ENCODE data around the gene GNAT2.

GNAT2 gene

GRCh38 chr1:109642626-109643025 lies 23.2 kb upstream of the GNAT2 start:
- no peak overlapping the region for H3K4me3 ChIP-seq (replicated peaks; ENCODE audit: low read depth, low read length)
- TF ChIP-seq, protein P1, sequence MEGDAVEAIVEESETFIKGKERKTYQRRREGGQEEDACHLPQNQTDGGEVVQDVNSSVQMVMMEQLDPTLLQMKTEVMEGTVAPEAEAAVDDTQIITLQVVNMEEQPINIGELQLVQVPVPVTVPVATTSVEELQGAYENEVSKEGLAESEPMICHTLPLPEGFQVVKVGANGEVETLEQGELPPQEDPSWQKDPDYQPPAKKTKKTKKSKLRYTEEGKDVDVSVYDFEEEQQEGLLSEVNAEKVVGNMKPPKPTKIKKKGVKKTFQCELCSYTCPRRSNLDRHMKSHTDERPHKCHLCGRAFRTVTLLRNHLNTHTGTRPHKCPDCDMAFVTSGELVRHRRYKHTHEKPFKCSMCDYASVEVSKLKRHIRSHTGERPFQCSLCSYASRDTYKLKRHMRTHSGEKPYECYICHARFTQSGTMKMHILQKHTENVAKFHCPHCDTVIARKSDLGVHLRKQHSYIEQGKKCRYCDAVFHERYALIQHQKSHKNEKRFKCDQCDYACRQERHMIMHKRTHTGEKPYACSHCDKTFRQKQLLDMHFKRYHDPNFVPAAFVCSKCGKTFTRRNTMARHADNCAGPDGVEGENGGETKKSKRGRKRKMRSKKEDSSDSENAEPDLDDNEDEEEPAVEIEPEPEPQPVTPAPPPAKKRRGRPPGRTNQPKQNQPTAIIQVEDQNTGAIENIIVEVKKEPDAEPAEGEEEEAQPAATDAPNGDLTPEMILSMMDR (IDR thresholded peaks at IDR 0.05; ENCODE audit: low read length, missing control alignments), result no peak
- DNase-seq (ENCODE audit: low read depth), result no peak

DNA sequence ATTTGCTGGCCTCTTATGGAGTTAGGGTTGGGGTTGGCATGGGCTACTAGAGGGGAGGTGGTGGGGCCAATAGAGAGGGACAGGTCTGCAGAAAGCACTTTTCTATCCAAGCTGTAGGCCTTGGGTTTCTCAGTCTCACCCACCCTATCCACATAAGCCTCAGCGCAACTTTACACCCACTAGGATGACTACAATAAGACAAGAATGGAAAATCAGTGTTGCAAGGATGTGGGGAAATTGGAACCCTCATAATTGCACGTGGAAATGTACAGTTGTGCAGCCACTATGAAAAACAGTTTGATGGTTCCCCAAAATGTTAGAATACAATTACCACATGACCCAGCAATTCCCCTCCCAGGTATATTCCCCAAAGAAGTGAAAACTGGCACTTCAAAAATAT lies 22.4 kb upstream of the GNAT2 start:
- TF ChIP-seq, protein P1 (IDR thresholded peaks at IDR 0.05; ENCODE audit: low read length, missing control alignments), result no peak
- DNase-seq (ENCODE audit: low read depth), result no peak

DNA sequence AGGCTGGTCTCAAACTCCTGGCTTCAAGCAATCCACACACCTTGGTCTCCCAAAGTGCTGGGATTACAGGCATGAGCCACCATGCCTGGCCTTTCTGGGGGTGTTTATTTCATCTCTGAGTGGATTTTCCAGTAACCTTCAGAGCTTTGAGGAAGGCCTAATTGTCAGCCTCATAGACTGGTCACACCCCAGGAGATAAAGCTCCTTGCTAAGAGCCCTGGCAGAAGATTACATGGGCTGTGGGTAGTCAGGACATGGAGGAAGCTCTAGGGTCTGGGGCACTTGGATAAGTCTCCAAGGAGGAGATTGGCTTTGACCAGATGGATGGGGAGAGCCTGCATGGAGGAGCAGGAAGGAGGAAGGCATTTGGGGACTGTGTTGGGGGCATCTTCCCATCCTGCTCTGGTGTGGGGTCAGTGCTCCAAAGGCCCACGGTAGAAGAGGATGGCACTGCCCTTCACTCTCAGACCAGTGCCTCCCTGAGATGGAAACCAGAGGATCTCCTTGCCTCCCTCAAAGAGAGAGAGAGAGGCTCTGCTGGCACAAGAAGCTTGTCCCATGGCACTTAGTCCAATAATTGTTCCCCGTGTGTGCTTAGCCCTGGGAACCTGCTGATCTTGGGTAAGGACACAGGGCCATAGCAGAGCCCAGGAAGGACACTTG lies 21.8 kb upstream of the GNAT2 start:
- no peak overlapping the region for H3K4me3 ChIP-seq (replicated peaks; ENCODE audit: low read depth, low read length)
- TF ChIP-seq, protein P1 (IDR thresholded peaks at IDR 0.05; ENCODE audit: low read length, missing control alignments), result no peak
- DNase-seq (ENCODE audit: low read depth), result no peak

More for the DNA sequence above, 22.4 kb upstream of the GNAT2 start:
- no peak overlapping the region for H3K4me3 ChIP-seq (replicated peaks; ENCODE audit: low read depth, low read length)

- TF ChIP-seq, protein P1 (IDR thresholded peaks at IDR 0.05; ENCODE audit: low read length, missing control alignments), result peak; percentile 97
- no peak overlapping the region for H3K4me3 ChIP-seq (replicated peaks; ENCODE audit: low read depth, low read length)
- peak; percentile 76 for DNase-seq (ENCODE audit: low read depth)
Observed at GRCh38 chr1:109640285-109640865, 21.0 kb upstream of the GNAT2 start.

DNA sequence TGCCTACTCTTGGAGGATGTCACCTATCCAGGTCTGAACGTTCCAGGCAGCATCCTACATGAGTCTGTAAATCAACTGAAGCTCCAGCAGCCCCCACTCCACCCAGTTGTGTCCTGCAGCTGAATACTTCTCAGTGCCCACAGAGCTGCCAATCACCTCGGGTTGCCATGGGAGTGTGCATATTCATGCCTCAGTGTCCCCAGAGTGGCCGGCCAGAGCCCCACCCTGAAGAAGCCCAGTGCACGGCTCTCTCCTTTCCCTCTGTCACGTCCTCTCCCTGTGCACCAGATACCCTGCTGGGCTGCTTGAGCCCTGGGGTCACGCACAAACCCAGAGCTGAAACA lies 20.4 kb upstream of the GNAT2 start:
- no peak overlapping the region for H3K4me3 ChIP-seq (replicated peaks; ENCODE audit: low read depth, low read length)
- TF ChIP-seq, protein P1 (IDR thresholded peaks at IDR 0.05; ENCODE audit: low read length, missing control alignments), result no peak
- DNase-seq (ENCODE audit: low read depth), result no peak

GRCh38 chr1:109639063-109639840 lies 19.8 kb upstream of the GNAT2 start:
- TF ChIP-seq, protein P1 (IDR thresholded peaks at IDR 0.05; ENCODE audit: low read length, missing control alignments), result no peak
- DNase-seq (ENCODE audit: low read depth), result no peak

More at GRCh38 chr1:109639063-109639840, 19.8 kb upstream of the GNAT2 start:
- H3K4me3 ChIP-seq (replicated peaks; ENCODE audit: low read depth, low read length), result no peak overlapping the region

Data from fibroblast of pulmonary artery (primary cell).